ENCODE results near the gene ZDHHC5. TPM values are rescaled to one million over a fixed set of nuclear protein-coding genes. Genes with fewer than 3 reads are reported as not detected.
"Not testable (repeated sequence)": the region's sequence is repeated elsewhere in the genome, so short reads cannot be mapped to it uniquely, and the experiment has no call there.

Gene ZDHHC5
- total RNA-seq, 1 donor from 2014 or later, result 60.7 TPM

DNA sequence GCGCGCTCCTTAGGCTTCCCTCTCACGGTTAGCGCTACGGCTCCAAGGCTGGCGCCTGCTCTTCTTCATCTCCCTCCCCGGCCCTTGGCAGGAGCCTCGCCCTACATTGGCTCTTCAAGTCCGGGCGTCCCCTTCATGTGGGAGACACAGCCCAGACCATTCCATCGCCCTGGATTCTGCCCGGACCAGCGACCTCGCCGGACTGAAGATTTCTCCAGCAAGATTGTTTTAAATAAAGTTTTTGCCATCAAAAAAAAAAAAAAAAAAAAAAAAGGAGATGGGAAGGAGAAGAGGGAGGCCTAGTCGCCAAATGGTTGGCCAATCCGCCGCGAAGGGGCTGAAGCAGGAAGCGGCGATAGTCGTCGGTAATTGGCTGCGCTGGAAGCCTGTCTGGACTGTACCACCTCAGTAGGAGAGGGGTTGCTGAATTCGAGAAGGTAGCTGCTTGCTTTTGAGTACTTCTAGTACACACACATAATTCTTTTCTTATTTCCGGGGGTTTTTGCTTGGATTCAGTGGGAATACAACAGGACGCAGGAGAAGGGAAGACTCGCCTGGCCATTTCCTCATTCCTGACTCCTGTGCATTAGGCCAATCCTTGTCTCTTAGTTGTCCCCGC, 688 bp upstream of the ZDHHC5 start:
- peak; percentile 98 for DNase-seq (ENCODE audit: low spot score)

GRCh38 chr11:57668434-57668782, 494 bp downstream of the ZDHHC5 start:
- no peak for DNase-seq (ENCODE audit: low spot score)

- no peak for DNase-seq (ENCODE audit: low spot score)
Observed at GRCh38 chr11:57674251-57674650, 6.3 kb downstream of the ZDHHC5 start.

DNA sequence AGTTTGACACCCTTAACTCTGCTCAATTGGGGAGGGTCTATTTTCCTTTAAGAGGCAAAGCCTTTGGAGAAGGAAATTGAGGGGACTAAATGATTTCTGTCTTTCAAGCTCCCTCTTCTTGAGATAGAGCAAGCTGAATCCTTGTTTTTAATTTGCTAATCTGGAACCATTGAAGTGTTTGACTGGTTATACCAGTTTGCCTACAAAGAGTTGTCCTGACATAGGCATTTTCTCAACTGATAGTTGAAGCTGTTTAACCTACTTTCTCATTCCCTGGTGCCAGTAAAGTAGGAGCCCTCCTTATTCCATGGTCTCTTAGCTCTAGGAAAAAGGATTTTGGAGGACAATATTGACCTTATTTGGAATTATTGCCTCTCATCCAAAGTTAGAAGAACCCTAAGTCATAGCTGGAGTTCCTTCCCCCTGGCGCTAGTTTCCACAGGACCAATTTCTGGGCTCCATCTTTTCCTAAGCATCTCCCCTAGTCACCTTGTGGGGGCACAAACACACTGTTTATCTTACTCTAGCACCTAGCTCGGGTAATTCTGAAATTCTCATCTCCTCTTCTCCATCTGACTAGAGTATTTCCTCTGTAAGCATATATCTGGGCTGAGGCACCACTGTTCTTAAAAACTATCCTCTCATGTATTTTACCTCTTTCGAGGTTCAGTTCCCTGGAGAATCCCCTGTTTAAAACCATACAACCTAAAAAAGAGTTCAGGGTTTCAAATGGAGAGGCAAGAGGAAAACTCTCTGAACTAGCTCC, 7.4 kb downstream of the ZDHHC5 start:
- DNase-seq (ENCODE audit: low spot score), result no peak

- DNase-seq (ENCODE audit: low spot score), result no peak
Observed at GRCh38 chr11:57679396-57679795, 11.5 kb downstream of the ZDHHC5 start.

GRCh38 chr11:57680552-57680874, 12.6 kb downstream of the ZDHHC5 start:
- no peak for DNase-seq (ENCODE audit: low spot score)

- DNase-seq (ENCODE audit: low spot score), result no peak
Observed at GRCh38 chr11:57681168-57681567, 13.3 kb downstream of the ZDHHC5 start.

DNA sequence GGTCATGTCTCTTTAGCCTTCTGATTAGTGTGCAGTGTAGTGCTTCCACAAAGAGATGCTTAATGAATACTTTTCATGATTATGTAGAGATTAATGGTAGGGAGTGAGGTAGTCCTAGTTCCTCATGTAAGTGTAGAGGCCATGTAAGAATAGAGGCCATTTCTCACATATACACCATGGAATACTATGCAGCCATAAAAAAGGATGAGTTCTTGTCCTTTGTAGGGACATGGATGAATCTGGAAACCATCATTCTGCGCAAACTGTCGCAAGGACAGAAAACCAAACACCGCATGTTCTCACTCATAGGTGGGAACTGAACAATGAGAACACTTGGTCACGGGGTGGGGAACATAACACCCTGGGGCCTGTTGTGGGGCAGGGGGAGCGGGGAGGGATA, 22.6 kb downstream of the ZDHHC5 start:
- not testable (repeated sequence) for DNase-seq (ENCODE audit: low spot score)

DNA sequence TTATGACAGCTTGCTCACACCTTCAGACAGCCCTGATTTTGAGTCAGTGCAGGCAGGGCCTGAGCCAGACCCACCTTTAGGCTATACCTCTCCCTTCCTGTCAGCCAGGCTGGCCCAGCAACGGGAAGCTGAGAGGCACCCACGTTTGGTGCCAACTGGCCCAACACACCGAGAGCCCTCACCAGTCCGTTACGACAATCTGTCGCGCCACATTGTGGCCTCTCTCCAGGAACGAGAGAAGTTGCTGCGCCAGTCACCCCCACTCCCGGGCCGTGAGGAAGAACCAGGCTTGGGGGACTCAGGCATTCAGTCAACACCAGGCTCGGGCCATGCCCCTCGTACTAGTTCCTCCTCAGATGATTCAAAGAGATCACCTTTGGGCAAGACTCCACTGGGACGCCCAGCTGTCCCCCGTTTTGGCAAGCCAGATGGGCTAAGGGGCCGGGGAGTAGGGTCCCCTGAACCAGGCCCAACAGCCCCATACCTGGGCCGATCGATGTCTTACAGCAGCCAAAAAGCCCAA, 31.0 kb downstream of the ZDHHC5 start:
- no peak for DNase-seq (ENCODE audit: low spot score)

GRCh38 chr11:57699813-57700212, 31.9 kb downstream of the ZDHHC5 start:
- no peak for DNase-seq (ENCODE audit: low spot score)

DNA sequence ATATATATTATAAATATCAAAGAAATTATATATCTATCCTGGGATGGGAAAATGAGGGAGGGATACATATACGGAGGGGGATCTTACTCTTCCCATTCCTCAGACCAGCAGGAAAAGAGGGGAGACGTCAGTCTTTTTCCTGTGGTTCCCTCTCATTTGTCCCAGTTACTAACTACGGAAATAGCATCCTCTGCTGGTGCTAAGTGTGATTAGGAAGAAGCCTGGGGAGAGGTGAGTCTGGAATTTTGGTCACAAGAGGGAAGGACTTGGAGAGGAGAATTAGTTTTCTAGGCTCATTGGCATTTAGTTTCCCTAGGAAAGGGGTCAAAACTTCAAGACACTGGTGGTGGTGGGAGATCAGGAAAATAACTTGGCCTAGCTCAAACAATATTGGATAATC, 32.5 kb downstream of the ZDHHC5 start:
- no peak for DNase-seq (ENCODE audit: low spot score)

DNA sequence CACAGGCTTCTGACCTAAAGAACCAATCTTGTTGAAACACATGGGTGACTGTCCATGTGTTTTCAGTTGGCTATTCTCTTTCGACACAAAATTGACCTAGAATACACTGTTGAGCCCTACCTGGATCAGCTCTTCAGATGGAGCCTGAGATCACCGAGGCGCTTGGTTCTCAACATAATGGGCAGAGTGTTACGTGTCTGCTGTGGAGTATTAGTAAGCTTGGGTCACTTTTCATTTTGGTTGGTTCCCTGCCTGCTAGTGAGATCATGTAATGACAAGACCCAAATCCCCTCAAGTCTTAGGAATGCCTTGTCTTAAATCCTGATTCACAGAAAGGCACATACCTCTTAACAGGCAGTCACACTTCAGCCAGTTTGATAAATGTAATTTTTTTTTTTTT, 35.4 kb downstream of the ZDHHC5 start:
- DNase-seq (ENCODE audit: low spot score), result no peak

DNA sequence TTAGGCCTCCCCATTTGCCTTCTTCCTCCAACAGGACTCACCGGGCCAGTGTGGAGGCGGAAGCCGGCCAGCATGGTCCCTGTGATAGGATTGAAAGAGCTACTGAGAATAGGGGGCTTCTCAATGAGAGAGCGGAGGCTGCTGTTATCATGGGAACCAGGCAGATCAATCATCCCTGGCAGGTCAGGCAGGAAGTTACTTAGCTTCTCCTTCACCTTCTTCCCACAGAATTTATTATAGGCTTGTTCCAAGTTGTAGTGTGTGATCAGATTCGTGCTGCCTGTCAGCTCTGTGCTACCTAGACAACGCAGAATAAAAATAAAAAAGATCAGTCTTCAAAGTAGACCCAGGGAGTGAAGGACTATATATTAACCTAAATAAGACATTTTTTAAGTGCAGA, 37.0 kb downstream of the ZDHHC5 start:
- DNase-seq (ENCODE audit: low spot score), result no peak

DNA sequence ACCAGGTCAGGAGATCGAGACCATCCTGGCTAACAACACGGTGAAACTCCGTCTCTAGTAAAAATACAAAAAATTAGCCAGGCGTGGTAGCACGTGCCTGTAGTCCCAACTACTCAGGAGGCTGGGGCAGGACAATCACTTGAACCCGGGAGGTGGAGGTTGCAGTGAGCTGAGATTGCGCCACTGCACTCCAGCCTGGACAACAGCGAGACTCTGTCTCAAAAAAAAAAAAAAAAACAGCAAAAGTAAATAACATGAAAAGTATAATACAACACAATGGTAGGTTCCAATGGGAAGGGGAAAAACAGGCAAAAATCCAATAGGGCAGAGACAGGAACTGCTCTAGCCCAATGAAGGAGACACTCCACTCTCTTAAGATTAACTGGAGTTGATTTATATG, 37.5 kb downstream of the ZDHHC5 start:
- not testable (repeated sequence) for DNase-seq (ENCODE audit: low spot score)

DNA sequence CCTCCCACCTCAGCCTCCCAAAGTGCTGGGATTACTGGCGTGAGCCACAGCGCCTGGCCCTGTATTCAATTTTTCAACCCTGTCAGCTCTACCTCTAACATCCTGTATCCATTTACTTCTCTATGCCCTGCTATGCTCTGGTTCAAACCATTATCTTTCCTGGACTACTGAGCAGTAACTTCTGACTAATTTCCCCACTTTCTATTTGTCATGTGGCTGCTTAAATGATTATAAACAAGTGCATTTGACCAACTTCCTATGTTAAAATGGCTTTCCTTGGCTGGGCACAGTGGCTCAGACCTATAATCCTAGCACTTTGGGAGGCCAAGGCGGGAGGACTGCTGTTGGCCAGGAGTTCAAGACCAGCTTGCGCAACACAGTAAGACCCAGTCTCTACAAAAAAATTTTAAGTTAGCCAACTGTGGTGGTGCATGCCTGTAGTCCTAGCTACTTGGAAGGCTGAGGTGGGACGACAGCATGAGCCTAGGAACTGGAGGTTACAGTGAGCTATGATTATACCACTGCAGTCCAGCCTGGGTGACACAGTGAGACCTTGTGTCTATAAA, 42.0 kb downstream of the ZDHHC5 start:
- DNase-seq (ENCODE audit: low spot score), result no peak

DNA sequence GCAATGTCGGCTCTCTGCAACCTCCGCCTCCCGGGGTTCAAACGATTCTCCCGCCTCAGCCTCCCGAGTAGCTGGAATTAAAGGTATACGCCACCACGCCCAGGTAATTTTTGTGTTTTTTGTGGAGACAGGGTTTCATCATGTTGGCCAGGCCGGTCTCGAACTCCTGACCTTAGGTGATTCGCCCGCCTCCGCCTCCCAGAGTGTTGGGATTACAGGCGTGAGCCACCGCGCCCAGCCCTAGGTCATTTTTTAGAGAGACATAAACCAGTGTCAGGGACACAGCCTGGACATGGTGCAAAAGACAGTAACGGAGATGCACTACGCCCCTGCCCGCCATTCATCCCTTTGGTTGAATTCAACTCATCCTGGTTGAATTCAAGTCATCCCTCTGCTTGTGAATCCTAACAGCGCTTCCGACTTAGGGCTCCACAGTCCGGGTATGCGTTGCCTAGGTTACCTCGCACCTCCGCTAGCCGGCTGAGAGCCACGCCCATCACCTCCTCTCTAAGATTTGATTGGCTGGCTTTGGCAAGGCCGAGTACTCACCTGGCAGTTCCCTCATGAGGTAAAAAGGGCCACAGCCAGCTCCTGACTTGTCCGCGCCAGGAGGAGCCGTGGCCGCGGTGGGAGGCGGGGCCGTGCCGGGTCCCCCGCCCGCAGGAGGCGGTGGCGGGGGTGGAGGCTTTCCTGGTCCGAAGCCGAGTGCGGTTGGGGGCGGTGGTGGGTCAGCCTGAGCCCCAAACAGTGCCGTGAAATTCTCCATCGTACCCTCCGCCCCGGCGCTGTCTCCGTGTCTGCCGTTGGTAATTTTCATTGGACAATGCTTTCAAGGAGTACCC, 43.7 kb downstream of the ZDHHC5 start, which contains the start of gene MED19:
Gene MED19 (minus strand): TSS at position 802 of the 842 bp plus-strand sequence. CDS start 36 bp downstream, at position 766.
- DNase-seq (ENCODE audit: low spot score), result peak; percentile 87

- DNase-seq (ENCODE audit: low spot score), result peak; percentile 96
Observed at GRCh38 chr11:57712256-57713150, 44.6 kb downstream of the ZDHHC5 start, which contains the start of gene TMX2. Gene TMX2, plus strand, starts transcription at chr11:57712593. Its CDS starts 26 bp downstream, at chr11:57712619.

- no peak for DNase-seq (ENCODE audit: low spot score)
Observed at GRCh38 chr11:57713835-57714234, 45.9 kb downstream of the ZDHHC5 start.

DNA sequence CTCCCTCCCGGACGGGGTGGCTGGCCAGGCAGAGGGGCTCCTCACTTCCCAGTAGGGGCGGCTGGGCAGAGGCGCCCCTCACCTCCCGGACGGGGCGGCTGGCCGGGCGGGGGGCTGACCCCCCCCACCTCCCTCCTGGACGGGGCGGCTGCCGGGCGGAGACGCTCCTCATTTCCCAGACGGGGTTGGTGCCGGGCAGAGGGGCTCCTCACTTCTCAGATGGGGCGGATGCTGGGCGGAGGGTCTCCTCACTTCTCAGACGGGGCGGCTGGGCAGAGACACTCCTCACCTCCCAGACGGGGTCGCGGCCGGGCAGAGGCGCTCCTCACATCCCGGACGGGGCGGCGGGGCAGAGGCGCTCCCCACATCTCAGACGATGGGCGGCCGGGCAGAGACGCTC, 48.8 kb downstream of the ZDHHC5 start:
- not testable (repeated sequence) for DNase-seq (ENCODE audit: low spot score)

GRCh38 chr11:57727185-57727584, 59.3 kb downstream of the ZDHHC5 start:
- DNase-seq (ENCODE audit: low spot score), result no peak

GRCh38 chr11:57728829-57729228, 60.9 kb downstream of the ZDHHC5 start:
- DNase-seq (ENCODE audit: low spot score), result no peak
